Mesodermal cell (in vitro differentiated cells): ENCODE data around the gene EVC.

Source experiments
- H3K27ac ChIP-seq: 2 replicates; pipeline ENCODE4 v1.7.0; 2013; ENCODE audit warnings: mild to moderate bottlenecking, low read depth, low read length, moderate library complexity; ENCODE audit not compliant: severe bottlenecking
- H3K36me3 ChIP-seq: 2 replicates; pipeline ENCODE4 v1.7.1; 2013; ENCODE audit warnings: mild to moderate bottlenecking, low read length, moderate library complexity; ENCODE audit not compliant: control insufficient read depth, insufficient read depth
- H3K4me1 ChIP-seq: one replicate; pipeline ENCODE4 v1.7.1; 2013; ENCODE audit warnings: mild to moderate bottlenecking, low read length; ENCODE audit not compliant: insufficient read depth, control insufficient read depth, poor library complexity, severe bottlenecking
- H3K4me3 ChIP-seq: 2 replicates; pipeline ENCODE4 v1.7.0; 2013; ENCODE audit warnings: low read length, control low read depth, mild to moderate bottlenecking; ENCODE audit not compliant: insufficient read depth, poor library complexity, severe bottlenecking; ENCODE audit errors: extremely low read depth
- H3K9me3 ChIP-seq: 2 replicates; pipeline ENCODE4 v1.7.1; 2013; ENCODE audit warnings: mild to moderate bottlenecking, low read length, moderate library complexity; ENCODE audit not compliant: control insufficient read depth
- WGBS, 2 experiments: methylation state at CpG; one replicate each; pipeline ENCODE4 v1.1.5; 2013; ENCODE audit warnings: missing lambda C conversion rate in 2 of 2; ENCODE audit not compliant: insufficient coverage in 2 of 2; 5-methylcytosine and 5-hydroxymethylcytosine counted together

Gene EVC

GRCh38 chr4:5772528-5773270 lies 61.7 kb downstream of the EVC start:
- Histone ChIP-seq H3K9me3 (peaks cover 40% of the 10 kb centered on the region), H3K4me3 (no peak overlapping the region), H3K36me3 (peaks cover 26% of the 10 kb centered on the region), H3K4me1 (no peaks in the 10 kb centered on the region), H3K27ac (peak overlapping the region; percentile 8)
- WGBS, 2 experiments, result 88 to 92% methylated on average over 9 of the region's 9 CpGs

GRCh38 chr4:5773271-5773555 lies 62.2 kb downstream of the EVC start:
- H3K36me3 ChIP-seq, result peaks cover 22% of the 10 kb centered on the region
- H3K9me3 ChIP-seq, result peaks cover 35% of the 10 kb centered on the region
- peak overlapping the region; percentile 8 for H3K27ac ChIP-seq
- WGBS, 2 experiments, result 100% methylated on average over 2 of the region's 2 CpGs; no CpG with 5 or more reads in 1 of the 2 experiments
- H3K4me1 ChIP-seq, result no peaks in the 10 kb centered on the region
- H3K4me3 ChIP-seq, result no peak overlapping the region

DNA sequence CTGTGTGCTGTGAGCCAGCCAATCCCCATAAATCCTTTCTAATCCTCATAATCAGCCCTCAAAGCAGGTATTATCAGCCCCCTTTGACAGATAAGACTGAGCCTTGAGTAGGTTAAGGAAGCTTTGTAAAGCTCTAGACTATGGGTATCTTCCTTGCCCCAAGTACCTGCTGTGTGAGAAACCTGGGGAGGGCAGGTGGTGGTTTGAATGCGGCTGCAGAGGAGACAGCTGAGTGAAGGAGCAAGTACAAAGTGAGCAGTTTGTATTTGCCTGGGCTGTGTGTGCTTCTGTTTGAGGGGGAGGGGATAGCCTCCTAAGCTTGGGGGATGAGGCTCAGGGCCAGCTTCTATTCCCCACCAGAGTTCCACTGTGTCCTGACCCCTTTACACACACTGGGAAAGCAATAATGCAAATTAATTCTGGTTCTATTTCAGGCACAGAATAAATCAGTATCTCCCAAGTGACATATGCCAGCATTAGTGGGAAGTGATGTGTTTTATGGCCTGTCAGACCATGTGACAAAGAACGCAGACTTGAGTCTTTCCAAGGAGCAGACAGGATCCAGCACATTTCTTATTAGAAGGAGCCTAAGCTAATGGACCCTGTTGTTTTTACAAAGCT lies 63.5 kb downstream of the EVC start:
- peaks cover 14% of the 10 kb centered on the region for H3K36me3 ChIP-seq
- no peaks in the 10 kb centered on the region for H3K4me1 ChIP-seq
- 100% methylated on average over 1 of the region's 2 CpGs; no CpG with 5 or more reads in 1 of the 2 experiments for WGBS, 2 experiments
- no peak overlapping the region for H3K27ac ChIP-seq
- peaks cover 25% of the 10 kb centered on the region for H3K9me3 ChIP-seq
- H3K4me3 ChIP-seq, result no peak overlapping the region

DNA sequence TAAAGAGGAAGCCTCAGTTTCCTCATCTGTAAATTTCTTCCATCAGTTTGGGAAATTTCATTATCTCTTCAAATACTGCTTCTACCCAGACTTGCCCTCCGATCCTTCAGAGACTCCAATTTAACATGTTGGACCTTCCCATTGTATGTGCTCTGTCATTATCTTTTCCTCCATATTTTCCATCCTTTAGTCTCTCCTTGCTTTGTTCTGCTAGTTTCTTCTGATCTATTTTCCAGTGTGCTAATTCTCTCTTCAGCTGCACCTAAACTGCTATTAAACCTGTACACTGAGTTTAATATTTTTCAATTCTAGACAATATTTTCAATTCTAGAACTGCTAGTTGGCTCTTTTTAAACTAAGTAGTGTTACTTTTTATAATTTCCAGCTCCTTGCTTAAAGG lies 65.5 kb downstream of the EVC start:
- WGBS, 2 experiments, result 90 to 100% methylated on average over 1 of the region's 1 CpG
- Histone ChIP-seq H3K36me3 (peaks cover 8% of the 10 kb centered on the region), H3K27ac (no peak overlapping the region), H3K4me1 (no peaks in the 10 kb centered on the region), H3K4me3 (no peak overlapping the region), H3K9me3 (peaks cover 15% of the 10 kb centered on the region)

DNA sequence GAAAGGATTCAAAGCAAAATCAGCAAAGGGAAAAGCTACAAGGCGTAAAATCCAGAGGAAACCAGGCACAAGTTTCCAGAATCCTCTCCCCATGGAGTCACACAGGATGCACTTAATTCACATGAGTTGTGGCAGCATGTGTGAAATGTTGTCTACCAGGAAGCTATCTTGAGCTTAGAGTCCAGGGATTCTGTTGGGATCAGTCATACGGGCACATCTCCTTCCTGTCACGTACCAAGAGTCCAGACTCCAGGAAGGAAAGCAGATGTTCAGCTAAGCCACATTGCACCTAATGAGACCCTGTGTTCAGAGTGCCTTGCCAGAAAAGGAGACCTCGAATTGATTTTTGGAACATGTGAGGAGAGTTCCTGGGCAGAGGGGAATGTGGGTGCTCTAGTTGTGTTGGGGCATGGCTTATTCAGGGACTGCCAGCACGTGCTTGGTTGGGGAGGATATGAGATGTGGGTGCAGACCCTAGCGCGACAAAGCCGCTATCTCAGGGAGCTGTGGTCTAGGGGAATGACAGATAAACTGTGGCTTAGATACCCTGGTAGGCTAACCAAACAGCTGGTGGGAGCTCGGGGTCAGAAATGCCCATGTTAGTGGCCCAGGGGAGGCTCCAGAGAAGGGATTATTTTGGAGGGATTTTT lies 70.0 kb downstream of the EVC start:
- Histone ChIP-seq H3K27ac (no peak overlapping the region), H3K9me3 (peaks cover 12% of the 10 kb centered on the region), H3K4me3 (no peak overlapping the region), H3K4me1 (no peaks in the 10 kb centered on the region), H3K36me3 (peaks cover 31% of the 10 kb centered on the region)
- WGBS, 2 experiments, result 93 to 94% methylated on average over 4 to 8 of the region's 9 CpGs

DNA sequence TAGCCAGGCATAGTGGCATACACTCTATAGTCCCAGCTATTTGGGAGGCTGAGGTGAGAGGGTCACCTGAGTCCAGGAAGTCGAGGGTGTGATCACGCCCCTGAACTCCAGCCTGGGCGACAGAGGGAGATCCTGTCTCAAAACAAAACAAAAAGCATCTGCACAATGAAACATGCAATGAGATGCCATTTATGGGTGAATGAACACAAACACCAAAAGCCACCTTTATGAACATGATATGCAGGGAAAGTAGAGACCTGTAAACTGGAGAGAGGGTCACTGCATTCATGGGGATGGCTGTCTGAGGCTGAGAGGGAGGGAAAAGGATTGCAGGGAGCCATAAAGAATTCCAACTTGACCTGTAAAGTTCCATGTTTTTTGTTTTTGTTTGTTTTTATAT lies 70.7 kb downstream of the EVC start:
- Histone ChIP-seq H3K4me3 (no peak overlapping the region), H3K4me1 (no peaks in the 10 kb centered on the region), H3K36me3 (peaks cover 35% of the 10 kb centered on the region), H3K9me3 (peaks cover 7% of the 10 kb centered on the region), H3K27ac (no peak overlapping the region)
- 90% methylated on average over 3 of the region's 3 CpGs; no CpG with 5 or more reads in 1 of the 2 experiments for WGBS, 2 experiments

GRCh38 chr4:5782829-5783476 lies 72.0 kb downstream of the EVC start:
- Histone ChIP-seq H3K27ac (no peak overlapping the region), H3K36me3 (peaks cover 41% of the 10 kb centered on the region), H3K9me3 (no peaks in the 10 kb centered on the region), H3K4me3 (no peak overlapping the region), H3K4me1 (no peaks in the 10 kb centered on the region)
- WGBS, 2 experiments, result 96 to 100% methylated on average over 6 of the region's 6 CpGs

DNA sequence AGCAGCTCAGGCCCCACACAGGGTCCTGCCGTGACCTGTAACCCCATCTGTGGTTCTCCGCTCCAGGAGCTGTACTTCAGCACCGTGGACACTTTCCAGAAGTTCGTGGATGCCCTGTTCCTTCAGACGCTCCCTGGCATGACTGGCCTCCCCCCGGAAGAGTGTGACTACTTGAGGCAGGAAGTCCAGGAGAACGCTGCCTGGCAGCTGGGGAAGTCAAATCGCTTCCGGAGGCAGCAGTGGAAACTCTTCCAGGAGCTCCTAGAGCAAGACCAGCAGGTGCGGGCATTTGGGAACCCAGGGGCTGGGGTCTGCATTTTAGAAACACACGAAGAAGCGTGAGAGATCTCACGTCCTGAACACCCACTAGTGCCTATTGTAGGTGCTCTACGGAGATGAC lies 72.5 kb downstream of the EVC start:
- 95% methylated on average over 14 of the region's 14 CpGs for WGBS, 2 experiments
- Histone ChIP-seq H3K4me1 (no peaks in the 10 kb centered on the region), H3K4me3 (no peak overlapping the region), H3K36me3 (peaks cover 47% of the 10 kb centered on the region), H3K9me3 (no peaks in the 10 kb centered on the region), H3K27ac (no peak overlapping the region)

DNA sequence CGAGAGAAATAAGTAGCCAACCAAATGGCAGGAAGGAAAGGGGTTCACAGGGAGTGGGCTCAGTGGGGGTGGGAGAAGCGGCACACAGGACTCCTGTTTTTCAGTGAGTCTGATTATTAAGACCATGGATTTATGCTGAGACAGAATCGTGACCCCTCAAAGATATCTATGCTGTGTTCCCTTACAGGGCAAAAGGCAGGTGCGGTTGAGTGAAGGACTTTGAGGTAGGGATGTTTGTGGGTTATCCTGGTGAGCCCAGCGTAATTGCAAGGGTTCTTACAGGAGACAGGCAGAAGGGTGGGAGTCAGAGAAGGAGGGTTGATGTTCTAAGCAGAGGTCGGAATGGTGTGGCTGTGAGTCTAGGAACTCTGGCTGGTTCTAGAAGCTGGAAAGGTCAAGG lies 73.0 kb downstream of the EVC start:
- H3K4me1 ChIP-seq, result no peaks in the 10 kb centered on the region
- WGBS, 2 experiments, result 98% methylated on average over 5 of the region's 6 CpGs
- no peak overlapping the region for H3K27ac ChIP-seq
- H3K36me3 ChIP-seq, result peaks cover 49% of the 10 kb centered on the region
- H3K4me3 ChIP-seq, result no peak overlapping the region
- no peaks in the 10 kb centered on the region for H3K9me3 ChIP-seq

DNA sequence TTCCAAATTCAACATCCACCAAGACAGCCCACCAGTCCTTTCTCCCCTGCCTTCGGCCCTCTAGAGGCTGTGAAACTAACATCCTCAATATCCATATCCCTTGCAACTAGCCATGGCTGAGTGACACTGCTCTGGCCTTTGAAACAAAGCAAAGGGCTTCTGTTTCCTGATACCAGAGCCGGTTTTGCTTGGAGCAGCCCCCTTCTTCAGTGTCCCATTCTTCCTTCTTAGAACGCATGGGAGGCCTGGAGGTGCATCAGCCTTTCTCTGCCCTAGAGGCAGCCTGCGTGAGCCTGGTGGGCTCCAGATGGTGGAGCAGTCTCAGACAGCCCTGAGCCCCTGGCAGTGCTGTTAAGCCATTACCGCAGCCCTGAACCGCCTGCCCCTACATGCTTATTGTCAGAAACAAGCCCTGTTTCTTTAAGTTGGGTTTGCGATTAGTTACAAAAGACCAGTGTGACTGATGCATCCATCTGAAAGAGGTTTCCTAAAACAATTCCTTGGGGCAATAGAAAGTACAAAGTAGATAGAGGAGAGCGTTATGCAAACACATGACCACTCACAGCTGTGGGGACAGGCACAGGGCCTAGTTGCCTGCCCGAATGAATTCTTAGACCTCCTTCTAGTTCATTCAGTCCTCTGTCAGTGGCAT lies 74.1 kb downstream of the EVC start:
- WGBS, 2 experiments, result 78 to 87% methylated on average over 8 of the region's 9 CpGs
- peaks cover 54% of the 10 kb centered on the region for H3K36me3 ChIP-seq
- H3K4me3 ChIP-seq, result no peak overlapping the region
- H3K27ac ChIP-seq, result no peak overlapping the region
- H3K9me3 ChIP-seq, result no peaks in the 10 kb centered on the region
- H3K4me1 ChIP-seq, result no peaks in the 10 kb centered on the region
